HL-60 (cell line): ENCODE data around the gene UBAP2L.
"Not testable (repeated sequence)": the region's sequence is repeated elsewhere in the genome, so short reads cannot be mapped to it uniquely, and the experiment has no call there.

Experiments used
- DNase-seq, 2 experiments: peaks; one replicate each; pipeline ENCODE4 v3.0.0-alpha.2; 2010 to 2020; ENCODE audit warnings: low read depth in 1 of 2, low spot score in 1 of 2
- H3K27ac ChIP-seq: fragments of 250-450 bp; sonication (Bioruptor Pico); replicated peaks from 2 replicates; pipeline ENCODE4 v1.5.1; 2020; ENCODE audit warnings: mild to moderate bottlenecking, moderate library complexity
- H3K27me3 ChIP-seq: fragments of 250-450 bp; sonication (Bioruptor Pico); 2 replicates; pipeline ENCODE4 v1.5.1; 2021; ENCODE audit warnings: mild to moderate bottlenecking, moderate library complexity; ENCODE audit not compliant: insufficient read depth, poor library complexity, severe bottlenecking
- H3K4me3 ChIP-seq: replicated peaks from 2 replicates; pipeline ENCODE4 v1.5.1; 2011; ENCODE audit warnings: mild to moderate bottlenecking, control low read depth, low read length; ENCODE audit not compliant: insufficient read depth
- GABPA ChIP-seq: IDR thresholded peaks from 2 replicates; pipeline ENCODE4 v1.6.1; 2012; ENCODE audit warnings: low read depth
- POLR2AphosphoS5 ChIP-seq: IDR thresholded peaks from 2 replicates; pipeline ENCODE4 v1.6.1; 2012; ENCODE audit warnings: low read depth
- REST ChIP-seq: IDR thresholded peaks from 2 replicates; pipeline ENCODE4 v1.6.1; 2012; ENCODE audit warnings: low read depth; ENCODE audit not compliant: insufficient replicate concordance
- SPI1 ChIP-seq: IDR thresholded peaks from 2 replicates; pipeline ENCODE4 v1.6.1; 2012; ENCODE audit warnings: low read depth, mild to moderate bottlenecking, borderline replicate concordance
- TF ChIP-seq, protein P1 (sequence below): IDR thresholded peaks from one replicate; pipeline ENCODE4 v1.5.1; 2011; ENCODE audit warnings: low read length, control low read depth, inconsistent platforms; ENCODE audit not compliant: insufficient read depth

UBAP2L gene

DNA sequence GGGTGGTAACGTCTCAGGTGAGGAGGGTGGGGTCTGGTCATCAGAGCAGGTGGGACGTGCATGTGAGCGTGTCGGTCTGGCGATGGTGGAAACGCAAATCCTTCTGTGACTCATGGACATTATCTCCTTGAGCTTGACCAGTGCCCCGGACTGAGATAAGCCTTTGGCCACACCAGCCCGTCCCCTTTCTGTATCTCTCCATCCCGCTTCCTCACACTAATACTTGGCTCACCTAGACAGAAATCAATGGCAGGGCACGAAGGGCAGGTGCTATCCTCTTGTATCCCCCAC lies 92.3 kb downstream of the UBAP2L start:
- TF ChIP-seq, protein P1, sequence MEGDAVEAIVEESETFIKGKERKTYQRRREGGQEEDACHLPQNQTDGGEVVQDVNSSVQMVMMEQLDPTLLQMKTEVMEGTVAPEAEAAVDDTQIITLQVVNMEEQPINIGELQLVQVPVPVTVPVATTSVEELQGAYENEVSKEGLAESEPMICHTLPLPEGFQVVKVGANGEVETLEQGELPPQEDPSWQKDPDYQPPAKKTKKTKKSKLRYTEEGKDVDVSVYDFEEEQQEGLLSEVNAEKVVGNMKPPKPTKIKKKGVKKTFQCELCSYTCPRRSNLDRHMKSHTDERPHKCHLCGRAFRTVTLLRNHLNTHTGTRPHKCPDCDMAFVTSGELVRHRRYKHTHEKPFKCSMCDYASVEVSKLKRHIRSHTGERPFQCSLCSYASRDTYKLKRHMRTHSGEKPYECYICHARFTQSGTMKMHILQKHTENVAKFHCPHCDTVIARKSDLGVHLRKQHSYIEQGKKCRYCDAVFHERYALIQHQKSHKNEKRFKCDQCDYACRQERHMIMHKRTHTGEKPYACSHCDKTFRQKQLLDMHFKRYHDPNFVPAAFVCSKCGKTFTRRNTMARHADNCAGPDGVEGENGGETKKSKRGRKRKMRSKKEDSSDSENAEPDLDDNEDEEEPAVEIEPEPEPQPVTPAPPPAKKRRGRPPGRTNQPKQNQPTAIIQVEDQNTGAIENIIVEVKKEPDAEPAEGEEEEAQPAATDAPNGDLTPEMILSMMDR = no peak
- no peak for TF ChIP-seq GABPA
- TF ChIP-seq POLR2AphosphoS5 = no peak
- no peak for TF ChIP-seq REST
- no peak overlapping the region for H3K4me3 ChIP-seq
- DNase-seq = no peak
- no peak overlapping the region for H3K27ac ChIP-seq
- H3K27me3 ChIP-seq = no peaks in the 10 kb centered on the region

DNA sequence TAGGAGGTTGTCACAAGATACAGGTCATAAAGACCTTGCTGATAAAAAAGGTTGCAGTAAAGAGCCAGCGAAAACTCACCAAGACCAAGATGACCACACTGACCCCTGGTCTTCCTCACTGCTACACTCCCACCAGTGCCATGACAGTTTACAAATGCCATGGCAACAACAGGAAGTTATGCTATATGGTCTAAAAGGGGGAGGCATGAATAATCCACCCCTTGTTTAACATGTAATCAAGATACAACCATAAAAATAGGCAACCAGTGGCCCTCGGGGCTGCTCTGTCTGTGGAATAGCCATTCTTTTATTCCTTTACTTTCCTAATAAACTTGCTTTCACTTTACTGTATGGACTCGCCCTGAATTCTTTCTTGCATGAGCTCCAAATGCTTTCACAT lies 93.5 kb downstream of the UBAP2L start:
- not testable (repeated sequence) for DNase-seq, H3K27me3 ChIP-seq, H3K4me3 ChIP-seq, H3K27ac ChIP-seq

DNA sequence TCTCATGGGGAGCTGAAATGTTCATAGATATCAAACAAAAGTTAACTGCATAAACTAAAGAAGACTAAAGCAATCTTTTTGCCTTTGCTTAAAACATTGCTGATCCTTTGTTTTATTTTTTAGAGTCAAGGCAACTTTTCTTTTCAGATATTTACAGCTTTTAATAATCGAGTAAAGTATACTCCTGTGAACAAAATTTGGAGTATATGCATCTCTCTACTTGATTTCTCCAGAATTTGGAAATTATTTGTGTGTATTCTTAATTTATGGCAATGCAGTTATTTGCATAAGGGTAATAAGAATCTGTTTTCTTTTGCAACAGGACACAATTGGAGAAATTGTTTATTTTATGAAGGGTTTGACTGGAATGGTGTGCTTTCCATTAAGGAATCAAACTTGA lies 95.9 kb downstream of the UBAP2L start:
- H3K4me3 ChIP-seq = no peak overlapping the region
- TF ChIP-seq, protein P1 = no peak
- TF ChIP-seq SPI1 (no peak), POLR2AphosphoS5 (no peak), REST (no peak), GABPA (no peak)
- DNase-seq = no peak
- H3K27ac ChIP-seq = no peak overlapping the region
- H3K27me3 ChIP-seq = no peaks in the 10 kb centered on the region

GRCh38 chr1:154318386-154318785 lies 97.6 kb downstream of the UBAP2L start:
- no peak for TF ChIP-seq SPI1
- TF ChIP-seq POLR2AphosphoS5 = no peak
- no peak for TF ChIP-seq GABPA
- TF ChIP-seq REST = no peak
- TF ChIP-seq, protein P1 = no peak
- H3K27ac ChIP-seq = no peak overlapping the region
- no peak for DNase-seq
- H3K4me3 ChIP-seq = no peak overlapping the region
- peaks cover 2% of the 10 kb centered on the region for H3K27me3 ChIP-seq
